Parathyroid adenoma (tissue), 2 donors: ENCODE measurements around the gene ABCD1.

Experiments
- H2AFZ ChIP-seq: fragments of 300-600 bp; sonication (generic); one replicate; pipeline ENCODE4 v1.7.0; 2017; ENCODE audit warnings: antibody characterized with exemption, mild to moderate bottlenecking
- H3K27ac ChIP-seq: fragments of 300-600 bp; sonication (generic); one replicate; pipeline ENCODE4 v1.7.0; 2017
- H3K27me3 ChIP-seq: fragments of 300-600 bp; sonication (generic); one replicate; pipeline ENCODE4 v1.7.0; 2017; ENCODE audit warnings: low read length; ENCODE audit not compliant: control insufficient read depth, insufficient read depth
- H3K36me3 ChIP-seq: fragments of 300-600 bp; sonication (generic); one replicate; pipeline ENCODE4 v1.7.0; 2017; ENCODE audit warnings: low read length; ENCODE audit not compliant: control insufficient read depth, insufficient read depth
- H3K4me1 ChIP-seq: fragments of 300-600 bp; sonication (generic); one replicate; pipeline ENCODE4 v1.7.0; 2017; ENCODE audit warnings: control low read depth
- H3K4me2 ChIP-seq: fragments of 300-600 bp; sonication (generic); one replicate; pipeline ENCODE4 v1.7.0; 2017; ENCODE audit warnings: low read length
- H3K4me3 ChIP-seq: fragments of 300-600 bp; sonication (generic); one replicate; pipeline ENCODE4 v1.7.0; 2017; ENCODE audit warnings: low read depth, low read length
- H3K79me2 ChIP-seq: fragments of 300-600 bp; sonication (generic); one replicate; pipeline ENCODE4 v1.7.0; 2017; ENCODE audit warnings: control low read depth
- H3K9ac ChIP-seq: fragments of 300-600 bp; sonication (generic); one replicate; pipeline ENCODE4 v1.7.0; 2017; ENCODE audit warnings: mild to moderate bottlenecking
- H3K9me3 ChIP-seq: fragments of 300-600 bp; sonication (generic); one replicate; pipeline ENCODE4 v1.7.0; 2017; ENCODE audit warnings: low read length; ENCODE audit not compliant: control insufficient read depth
- TF ChIP-seq, protein P1 (sequence below): fragments of 300-600 bp; sonication (generic); IDR thresholded peaks from one replicate; pipeline ENCODE4 v1.7.0; 2017; ENCODE audit warnings: antibody characterized with exemption, mild to moderate bottlenecking
- donor health status: primary hyperparathyroidism.

The ABCD1 gene

DNA sequence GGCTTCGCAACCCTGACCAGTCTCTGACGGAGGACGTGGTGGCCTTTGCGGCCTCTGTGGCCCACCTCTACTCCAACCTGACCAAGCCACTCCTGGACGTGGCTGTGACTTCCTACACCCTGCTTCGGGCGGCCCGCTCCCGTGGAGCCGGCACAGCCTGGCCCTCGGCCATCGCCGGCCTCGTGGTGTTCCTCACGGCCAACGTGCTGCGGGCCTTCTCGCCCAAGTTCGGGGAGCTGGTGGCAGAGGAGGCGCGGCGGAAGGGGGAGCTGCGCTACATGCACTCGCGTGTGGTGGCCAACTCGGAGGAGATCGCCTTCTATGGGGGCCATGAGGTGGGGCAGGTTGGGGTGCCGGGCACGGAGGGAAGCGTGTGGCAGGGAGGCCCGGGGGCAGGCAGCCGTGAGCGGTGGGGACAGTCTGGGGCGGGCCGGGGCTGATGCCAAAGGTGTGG, 1.2 kb downstream of the ABCD1 start:
- peak overlapping the region; percentile 74 for H3K27ac ChIP-seq
- H3K4me2 ChIP-seq: no peak overlapping the region
- TF ChIP-seq, protein P1, sequence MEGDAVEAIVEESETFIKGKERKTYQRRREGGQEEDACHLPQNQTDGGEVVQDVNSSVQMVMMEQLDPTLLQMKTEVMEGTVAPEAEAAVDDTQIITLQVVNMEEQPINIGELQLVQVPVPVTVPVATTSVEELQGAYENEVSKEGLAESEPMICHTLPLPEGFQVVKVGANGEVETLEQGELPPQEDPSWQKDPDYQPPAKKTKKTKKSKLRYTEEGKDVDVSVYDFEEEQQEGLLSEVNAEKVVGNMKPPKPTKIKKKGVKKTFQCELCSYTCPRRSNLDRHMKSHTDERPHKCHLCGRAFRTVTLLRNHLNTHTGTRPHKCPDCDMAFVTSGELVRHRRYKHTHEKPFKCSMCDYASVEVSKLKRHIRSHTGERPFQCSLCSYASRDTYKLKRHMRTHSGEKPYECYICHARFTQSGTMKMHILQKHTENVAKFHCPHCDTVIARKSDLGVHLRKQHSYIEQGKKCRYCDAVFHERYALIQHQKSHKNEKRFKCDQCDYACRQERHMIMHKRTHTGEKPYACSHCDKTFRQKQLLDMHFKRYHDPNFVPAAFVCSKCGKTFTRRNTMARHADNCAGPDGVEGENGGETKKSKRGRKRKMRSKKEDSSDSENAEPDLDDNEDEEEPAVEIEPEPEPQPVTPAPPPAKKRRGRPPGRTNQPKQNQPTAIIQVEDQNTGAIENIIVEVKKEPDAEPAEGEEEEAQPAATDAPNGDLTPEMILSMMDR: no peak
- no peaks in the 10 kb centered on the region for H3K9me3 ChIP-seq
- peaks cover 10% of the 10 kb centered on the region for H3K4me1 ChIP-seq
- no peak overlapping the region for H2AFZ ChIP-seq
- H3K36me3 ChIP-seq: no peaks in the 10 kb centered on the region
- peaks cover under 1% of the 10 kb centered on the region for H3K79me2 ChIP-seq
- no peak overlapping the region for H3K9ac ChIP-seq
- H3K4me3 ChIP-seq: no peak overlapping the region
- no peaks in the 10 kb centered on the region for H3K27me3 ChIP-seq

DNA sequence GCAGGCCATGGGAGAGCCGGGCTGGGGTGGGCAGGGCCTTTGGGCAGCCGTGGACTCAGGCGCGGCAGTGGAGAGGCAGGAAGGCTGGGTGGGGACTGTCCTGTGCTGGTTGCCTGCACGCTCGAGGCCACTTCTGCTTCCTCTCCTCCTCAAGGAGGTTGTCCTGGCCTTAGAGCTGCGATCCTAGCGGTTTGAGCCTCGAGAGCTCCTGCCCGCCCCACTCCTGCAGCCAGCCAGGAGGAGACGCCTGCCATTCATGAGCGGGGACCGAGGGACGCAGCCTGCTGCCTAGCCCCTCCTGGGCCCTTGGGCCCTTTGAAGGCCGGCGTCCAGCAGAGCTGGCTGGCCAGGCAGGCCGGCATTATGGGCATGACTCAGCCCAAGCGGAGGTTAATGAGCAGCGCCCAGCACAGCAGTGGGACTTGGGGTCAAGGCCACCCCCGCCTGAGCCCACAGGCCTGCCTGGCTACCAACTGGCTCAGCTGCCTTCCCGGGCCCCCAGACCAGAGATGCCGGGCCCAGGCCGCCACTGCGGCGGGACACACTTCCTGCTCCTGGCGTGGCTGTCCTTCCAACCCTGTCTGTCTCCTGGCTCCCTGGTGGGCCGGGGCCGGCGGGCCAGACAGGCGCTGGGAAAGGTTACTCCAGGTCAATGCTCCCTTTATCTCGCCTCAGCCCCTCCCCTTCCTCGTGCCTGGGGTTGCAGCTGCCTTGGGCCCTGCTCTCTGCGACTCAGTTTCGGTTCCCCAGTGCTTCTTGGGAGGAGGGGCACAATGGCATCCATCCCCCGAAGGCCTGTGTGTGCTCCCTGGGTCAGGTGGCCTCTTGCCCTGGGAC, 1.8 kb downstream of the ABCD1 start:
- H3K4me2 ChIP-seq: peak overlapping the region; percentile 53
- no peaks in the 10 kb centered on the region for H3K79me2 ChIP-seq
- peaks cover 10% of the 10 kb centered on the region for H3K4me1 ChIP-seq
- TF ChIP-seq, protein P1: no peak
- H3K9ac ChIP-seq: no peak overlapping the region
- peak overlapping the region; percentile 58 for H2AFZ ChIP-seq
- H3K27me3 ChIP-seq: no peaks in the 10 kb centered on the region
- H3K9me3 ChIP-seq: no peaks in the 10 kb centered on the region
- no peaks in the 10 kb centered on the region for H3K36me3 ChIP-seq
- no peak overlapping the region for H3K4me3 ChIP-seq
- peak overlapping the region; percentile 74 for H3K27ac ChIP-seq

DNA sequence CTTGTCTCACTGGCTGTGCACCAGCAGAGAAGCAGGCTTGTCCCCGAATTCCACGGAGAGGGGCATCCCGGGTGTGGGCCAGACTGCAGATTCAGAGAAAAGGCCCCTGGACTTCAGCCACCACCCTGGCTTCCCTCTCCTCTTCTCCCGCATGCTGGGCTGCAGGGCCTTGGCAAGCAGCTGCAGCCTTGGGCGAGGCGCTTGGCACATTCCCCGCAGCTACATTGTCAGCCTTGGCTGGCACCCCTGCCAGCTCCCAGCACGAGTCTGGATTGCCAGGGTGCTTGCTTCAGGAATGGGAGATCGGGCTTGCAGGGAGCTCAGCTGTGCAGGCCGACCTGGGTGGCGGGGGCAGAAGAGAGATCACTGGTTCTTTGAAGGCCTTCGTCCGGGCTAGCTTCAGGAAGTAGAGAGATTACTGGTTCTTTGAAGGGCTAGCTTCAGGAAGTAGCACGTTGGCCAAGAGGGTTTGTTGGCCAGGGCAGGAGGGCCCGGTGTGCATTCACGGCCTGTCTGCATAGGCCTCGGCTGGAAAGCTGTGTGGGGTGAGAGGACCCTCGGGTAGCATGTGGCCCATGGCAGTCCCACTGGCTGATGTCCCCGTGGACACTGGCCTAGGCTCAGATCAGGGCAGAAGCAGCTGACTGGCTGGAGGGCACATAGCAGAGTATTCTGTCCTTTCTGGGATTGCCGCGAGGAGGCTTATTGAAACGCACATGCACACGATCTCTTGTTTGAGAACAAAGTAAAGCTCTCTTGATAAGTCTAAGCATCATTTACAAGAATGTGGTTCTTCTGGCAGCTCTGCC, 2.7 kb downstream of the ABCD1 start:
- no peaks in the 10 kb centered on the region for H3K27me3 ChIP-seq
- no peaks in the 10 kb centered on the region for H3K79me2 ChIP-seq
- no peaks in the 10 kb centered on the region for H3K36me3 ChIP-seq
- no peak overlapping the region for H3K9ac ChIP-seq
- H3K9me3 ChIP-seq: no peaks in the 10 kb centered on the region
- peak overlapping the region; percentile 53 for H3K4me2 ChIP-seq
- H3K4me1 ChIP-seq: peaks cover 10% of the 10 kb centered on the region
- peak overlapping the region; percentile 74 for H3K27ac ChIP-seq
- H2AFZ ChIP-seq: peak overlapping the region; percentile 58
- no peak overlapping the region for H3K4me3 ChIP-seq
- TF ChIP-seq, protein P1: no peak

DNA sequence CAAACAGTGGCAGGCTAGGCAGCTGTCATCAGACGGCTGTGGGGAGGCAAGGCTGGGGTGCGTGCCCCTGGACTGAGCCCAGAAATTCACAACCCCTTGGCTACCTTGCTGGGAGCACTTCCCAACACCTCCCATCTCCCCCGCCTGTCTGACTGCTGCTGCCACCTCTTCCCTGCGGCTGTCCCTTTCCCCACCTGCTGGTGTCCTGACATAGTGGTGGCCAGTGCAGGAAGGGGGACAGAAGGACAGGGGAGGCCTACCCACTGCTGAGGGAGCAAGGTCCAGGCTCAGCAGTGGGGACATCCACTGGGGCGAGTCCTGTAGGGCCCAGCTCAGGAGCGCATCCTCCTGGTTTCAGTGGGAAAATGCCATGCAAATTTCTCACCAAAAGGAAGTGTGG, 3.4 kb downstream of the ABCD1 start:
- no peak overlapping the region for H3K4me2 ChIP-seq
- H3K79me2 ChIP-seq: no peaks in the 10 kb centered on the region
- H3K27ac ChIP-seq: no peak overlapping the region
- H3K9ac ChIP-seq: no peak overlapping the region
- H2AFZ ChIP-seq: no peak overlapping the region
- H3K4me3 ChIP-seq: no peak overlapping the region
- H3K36me3 ChIP-seq: no peaks in the 10 kb centered on the region
- peaks cover 10% of the 10 kb centered on the region for H3K4me1 ChIP-seq
- TF ChIP-seq, protein P1: no peak
- H3K9me3 ChIP-seq: no peaks in the 10 kb centered on the region
- H3K27me3 ChIP-seq: no peaks in the 10 kb centered on the region
